HepG2 (cell line): ENCODE measurements around the gene ZIC3. TPM values are rescaled to one million over a fixed set of nuclear protein-coding genes. Genes with fewer than 3 reads are reported as not detected.
"Not testable (repeated sequence)": the region's sequence is repeated elsewhere in the genome, so short reads cannot be mapped to it uniquely, and the experiment has no call there.

Experiments used
- ATAC-seq: fragments of 200-7000 bp; cut with Tn5 transposase; 3 replicates; pipeline ENCODE4 v1.9.1; 2020; ENCODE audit warnings: mild to moderate bottlenecking, moderate library complexity
- BruUV-seq: library from RNA; stranded (reverse); fragments of 400-500 nt; replicated peaks from 2 replicates; lab custom pipeline; 2021; lab: Mats Ljungman, UMichigan
- CTCF ChIA-PET: fragments of 300-600 bp; formaldehyde crosslinking; extraction: SDS; loops from one replicate; lab custom pipeline; 2021; ENCODE audit warnings: low total read pairs, inconsistent platforms, low intra/inter-chr PET ratio; lab: Yijun Ruan, JAX
- POLR2A ChIA-PET: fragments of 350-600 bp; sonication (Branson Sonifier 250); formaldehyde crosslinking; loops from one replicate; lab custom pipeline; 2020; ENCODE audit warnings: antibody characterized with exemption, inconsistent platforms; lab: Yijun Ruan, JAX
- DNase-seq: peaks from one replicate; pipeline ENCODE4 v3.0.0-alpha.2; 2015; ENCODE audit warnings: low spot score
- FAIRE-seq: peaks from 3 replicates; lab custom pipeline; 2011; peaks lifted over from hg19 to GRCh38; lab: Jason Lieb, UNC
- H2AFZ ChIP-seq: one replicate; pipeline ENCODE4 v1.6.1; 2011; ENCODE audit warnings: low read length, inconsistent platforms
- H3K27ac ChIP-seq: fragments of 300-600 bp; 3 replicates; pipeline ENCODE4 v1.8.0; 2011; ENCODE audit warnings: mixed run types, mild to moderate bottlenecking, mixed read lengths, low read length, inconsistent platforms; ENCODE audit not compliant: insufficient read depth; ENCODE audit errors: extremely low read length
- H3K27me3 ChIP-seq, 2 experiments: fragments of 200-600 bp in 1 of 2; 2 replicates in 1 of 2; 3 replicates in 1 of 2; pipeline versions ENCODE4 v1.6.0 to v1.8.0; 2011; ENCODE audit warnings: low read length in 2 of 2, mild to moderate bottlenecking in 2 of 2, moderate library complexity in 2 of 2, inconsistent platforms in 1 of 2; ENCODE audit not compliant: insufficient read depth in 2 of 2, control insufficient read depth in 1 of 2
- H3K36me3 ChIP-seq, 2 experiments: fragments of 200-600 bp in 1 of 2; replicated peaks in 1 of 2; 2 replicates in 1 of 2; 3 replicates in 1 of 2; pipeline versions ENCODE4 v1.5.1 to v1.8.0; 2011; ENCODE audit warnings: low read length in 2 of 2, inconsistent platforms in 1 of 2; ENCODE audit not compliant: insufficient read depth in 2 of 2, control insufficient read depth in 1 of 2
- H3K4me1 ChIP-seq: 2 replicates; pipeline ENCODE4 v1.5.1; 2012; ENCODE audit warnings: low read length, inconsistent platforms; ENCODE audit not compliant: insufficient read depth
- H3K4me2 ChIP-seq: 2 replicates; pipeline ENCODE4 v1.6.0; 2011; ENCODE audit warnings: low read depth, low read length, inconsistent platforms
- H3K4me3 ChIP-seq, 3 experiments: fragments of 200-600 bp in 1 of 3; sonication (generic), shearing (Covaris generic) in 1 of 3; replicated peaks in 1 of 3; 2 replicates each; pipeline ENCODE4 v1.5.1; 2011 to 2016; ENCODE audit warnings: low read length in 3 of 3, inconsistent platforms in 2 of 3, low read depth in 2 of 3, mild to moderate bottlenecking in 2 of 3, control low read depth in 1 of 3, mixed read lengths in 1 of 3; ENCODE audit not compliant: insufficient read depth in 1 of 3
- H3K79me2 ChIP-seq: one replicate; pipeline ENCODE4 v1.6.1; 2011; ENCODE audit warnings: low read length, inconsistent platforms; ENCODE audit not compliant: insufficient read depth
- H3K9ac ChIP-seq: 2 replicates; pipeline ENCODE4 v1.6.0; 2011; ENCODE audit warnings: mild to moderate bottlenecking, low read depth, low read length, inconsistent platforms; ENCODE audit not compliant: insufficient read depth
- H3K9me3 ChIP-seq: 2 replicates; pipeline ENCODE4 v1.5.1; 2012; ENCODE audit warnings: mild to moderate bottlenecking, low read length
- H4K20me1 ChIP-seq: 2 replicates; pipeline ENCODE4 v1.6.0; 2011; ENCODE audit warnings: inconsistent platforms, mild to moderate bottlenecking, low read length, moderate library complexity; ENCODE audit not compliant: insufficient read depth
- ATM ChIP-seq: fragments of 450-650 bp; IDR thresholded peaks from 2 replicates; pipeline ENCODE4 v1.7.1; 2017; ENCODE audit warnings: mild to moderate bottlenecking, borderline replicate concordance
- HMG20A ChIP-seq: IDR thresholded peaks from 2 replicates; pipeline ENCODE4 v1.6.1; 2016; ENCODE audit warnings: borderline replicate concordance
- MED8 ChIP-seq: sonication (generic); formaldehyde crosslinking; IDR thresholded peaks from 2 replicates; pipeline ENCODE4 v1.8.1; 2023; ENCODE audit warnings: mild to moderate bottlenecking, missing genetic modification reagents; ENCODE audit not compliant: insufficient replicate concordance
- RELA ChIP-seq: sonication (generic); formaldehyde crosslinking; IDR thresholded peaks from 2 replicates; pipeline ENCODE4 v1.4.0; 2020; ENCODE audit warnings: missing genetic modification reagents
- SNAI1 ChIP-seq: sonication (generic); formaldehyde crosslinking; IDR thresholded peaks from 2 replicates; pipeline ENCODE4 v1.5.0; 2020; ENCODE audit warnings: mild to moderate bottlenecking, missing genetic modification reagents, borderline replicate concordance
- TAF15 ChIP-seq: fragments of 200-400 bp; formaldehyde crosslinking; IDR thresholded peaks from one replicate; pipeline ENCODE4 v1.6.1; 2018; ENCODE audit warnings: mild to moderate bottlenecking, low read depth, low read length; ENCODE audit not compliant: poor library complexity, severe bottlenecking
- TBP ChIP-seq: sonication (generic); formaldehyde crosslinking; IDR thresholded peaks from 2 replicates; pipeline ENCODE4 v1.5.0; 2020; ENCODE audit warnings: missing genetic modification reagents
- TEAD2 ChIP-seq: sonication (generic); formaldehyde crosslinking; IDR thresholded peaks from 2 replicates; pipeline ENCODE4 v1.9.0; 2021; ENCODE audit warnings: missing genetic modification reagents
- ZNF230 ChIP-seq: sonication (generic); formaldehyde crosslinking; IDR thresholded peaks from 2 replicates; pipeline ENCODE4 v1.4.0; 2020; ENCODE audit warnings: mild to moderate bottlenecking, missing genetic modification reagents
- ZNF34 ChIP-seq: sonication (generic); formaldehyde crosslinking; IDR thresholded peaks from 2 replicates; pipeline ENCODE4 v1.4.0; 2020; ENCODE audit warnings: mild to moderate bottlenecking, missing genetic modification reagents, borderline replicate concordance
- WGBS: methylation state at CpG from one replicate; pipeline ENCODE4 v1.1.6; 2017; ENCODE audit warnings: low lambda C conversion rate; 5-methylcytosine and 5-hydroxymethylcytosine counted together
- in situ Hi-C: cut with HindIII; loops from 2 replicates; pipeline ENCODE4 v1.10.0; 2017; ENCODE audit warnings: low pct_unique_long_range_greater_than_20kb; ENCODE audit not compliant: extremely low pct_ligation_motif_present
- intact Hi-C: fragments of 100-400 bp; cut with micrococcal nuclease; formaldehyde crosslinking; loops from one replicate; pipeline ENCODE4 v1.10.0; 2022; ENCODE audit not compliant: unreplicated experiment
- polyA plus RNA-seq, 8 experiments: library from polyadenylated mRNA; depleted of rRNA in 3 of 8; stranded (reverse) in 7 of 8; unstranded in 1 of 8; fragments of >200 nt; fragmentation: Illumina TruSeq in 4 of 8; extraction: Trizol in 4 of 8; gene quantifications; 2 replicates each; pipeline versions ENCODE4 v1.2.1 to v1.2.3, GENCODE V29; 2011 to 2016; ENCODE audit warnings: low read depth in 4 of 8, missing spikeins in 1 of 8, mixed read lengths in 1 of 8; ENCODE audit not compliant: insufficient read depth in 1 of 8
- total RNA-seq, 5 experiments: library from RNA; depleted of rRNA; stranded (reverse); fragments of >200 nt; fragmentation: Illumina TruSeq; extraction: Trizol; gene quantifications; 2 replicates each; pipeline ENCODE4 v1.2.3, GENCODE V29; 2016; ENCODE audit warnings: low read depth in 1 of 5
- TF ChIP-seq, protein P1 (sequence below): fragments of 450-650 bp; IDR thresholded peaks from 2 replicates; pipeline ENCODE4 v1.6.1; 2017; ENCODE audit warnings: mild to moderate bottlenecking
- TF ChIP-seq, protein P2 (sequence below): sonication (generic); formaldehyde crosslinking; IDR thresholded peaks from 2 replicates; pipeline ENCODE4 v1.4.0; 2020; ENCODE audit warnings: missing genetic modification reagents, borderline replicate concordance

Gene ZIC3
- total and polyA plus RNA-seq, 2 of the 13 experiments (the other 11 are each of a cell fraction or from before 2014, with no cell fraction given): not detected

DNA sequence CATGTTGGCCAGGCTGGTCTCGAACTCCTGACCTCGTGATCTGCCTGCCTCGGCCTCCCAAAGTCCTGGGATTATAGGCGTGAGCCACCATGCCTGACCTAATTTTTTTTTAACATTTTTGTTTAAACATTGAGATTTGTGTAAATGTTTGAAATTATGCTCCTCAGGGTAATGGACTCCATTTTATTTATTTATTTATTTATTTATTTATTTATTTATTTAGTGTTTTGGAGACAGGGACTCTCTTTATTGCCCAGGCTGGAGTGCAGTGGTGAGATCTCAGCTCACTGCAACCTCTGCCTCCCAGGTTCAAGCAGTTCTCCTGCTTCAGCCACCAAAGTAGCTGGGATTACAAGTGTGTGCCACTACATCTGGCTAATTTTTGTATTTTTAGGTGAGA is 13.8 kb upstream of the ZIC3 start:
- FAIRE-seq, H3K4me2 ChIP-seq, ATAC-seq, H3K79me2 ChIP-seq, H3K27me3 ChIP-seq, H3K36me3 ChIP-seq, H3K4me3 ChIP-seq, H4K20me1 ChIP-seq, H3K9me3 ChIP-seq, POLR2A ChIA-PET, H3K27ac ChIP-seq, H3K4me1 ChIP-seq, in situ Hi-C loops, H2AFZ ChIP-seq, BruUV-seq, DNase-seq, H3K9ac ChIP-seq, CTCF ChIA-PET, intact Hi-C loops: not testable (repeated sequence)
- 0% methylated on average over 4 of the region's 4 CpGs for WGBS

DNA sequence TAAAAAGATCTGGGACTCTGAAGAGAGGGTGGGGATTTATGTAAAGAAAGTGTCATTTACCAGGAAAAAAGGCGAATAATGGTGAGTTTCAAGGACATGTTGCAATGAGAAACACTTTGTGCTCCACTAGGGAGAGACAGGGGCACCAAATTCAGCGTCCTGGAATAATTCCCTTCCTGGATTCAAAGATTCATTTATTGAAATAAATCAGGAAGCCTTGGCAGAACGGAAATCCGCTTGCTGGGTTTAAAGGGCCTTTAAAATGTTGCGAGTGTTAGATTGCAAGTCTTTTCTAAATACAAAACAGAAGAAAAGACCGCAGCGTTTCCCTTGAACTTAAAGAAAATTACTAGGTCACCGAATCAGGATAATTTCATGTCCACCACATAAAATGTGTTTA is 3.8 kb upstream of the ZIC3 start:
- in situ Hi-C loops (no loop called here), intact Hi-C loops (no loop called here)
- Histone ChIP-seq H3K79me2 (no peaks in the 10 kb centered on the region), H3K4me1 (no peaks in the 10 kb centered on the region), H3K27me3 (no peaks in the 10 kb centered on the region), H2AFZ (no peak overlapping the region), H3K27ac (no peak overlapping the region), H3K9me3 (no peaks in the 10 kb centered on the region), H3K36me3 (no peaks in the 10 kb centered on the region), H3K9ac (no peak overlapping the region), H4K20me1 (no peaks in the 10 kb centered on the region), H3K4me3 (no peak overlapping the region), H3K4me2 (no peak overlapping the region)
- POLR2A ChIA-PET: no interaction called here
- CTCF ChIA-PET: no interaction called here
- BruUV-seq: no TSS peak
- TF ChIP-seq TEAD2 (no peak), ZNF34 (no peak), SNAI1 (CRISPR knock-in tag) (no peak), MED8 (no peak), TBP (no peak), ZNF230 (CRISPR knock-in tag) (no peak), HMG20A (no peak), ATM (no peak), RELA (CRISPR knock-in tag) (no peak), TAF15 (no peak)
- TF ChIP-seq, protein P1, sequence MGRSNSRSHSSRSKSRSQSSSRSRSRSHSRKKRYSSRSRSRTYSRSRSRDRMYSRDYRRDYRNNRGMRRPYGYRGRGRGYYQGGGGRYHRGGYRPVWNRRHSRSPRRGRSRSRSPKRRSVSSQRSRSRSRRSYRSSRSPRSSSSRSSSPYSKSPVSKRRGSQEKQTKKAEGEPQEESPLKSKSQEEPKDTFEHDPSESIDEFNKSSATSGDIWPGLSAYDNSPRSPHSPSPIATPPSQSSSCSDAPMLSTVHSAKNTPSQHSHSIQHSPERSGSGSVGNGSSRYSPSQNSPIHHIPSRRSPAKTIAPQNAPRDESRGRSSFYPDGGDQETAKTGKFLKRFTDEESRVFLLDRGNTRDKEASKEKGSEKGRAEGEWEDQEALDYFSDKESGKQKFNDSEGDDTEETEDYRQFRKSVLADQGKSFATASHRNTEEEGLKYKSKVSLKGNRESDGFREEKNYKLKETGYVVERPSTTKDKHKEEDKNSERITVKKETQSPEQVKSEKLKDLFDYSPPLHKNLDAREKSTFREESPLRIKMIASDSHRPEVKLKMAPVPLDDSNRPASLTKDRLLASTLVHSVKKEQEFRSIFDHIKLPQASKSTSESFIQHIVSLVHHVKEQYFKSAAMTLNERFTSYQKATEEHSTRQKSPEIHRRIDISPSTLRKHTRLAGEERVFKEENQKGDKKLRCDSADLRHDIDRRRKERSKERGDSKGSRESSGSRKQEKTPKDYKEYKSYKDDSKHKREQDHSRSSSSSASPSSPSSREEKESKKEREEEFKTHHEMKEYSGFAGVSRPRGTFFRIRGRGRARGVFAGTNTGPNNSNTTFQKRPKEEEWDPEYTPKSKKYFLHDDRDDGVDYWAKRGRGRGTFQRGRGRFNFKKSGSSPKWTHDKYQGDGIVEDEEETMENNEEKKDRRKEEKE: no peak
- TF ChIP-seq, protein P2, sequence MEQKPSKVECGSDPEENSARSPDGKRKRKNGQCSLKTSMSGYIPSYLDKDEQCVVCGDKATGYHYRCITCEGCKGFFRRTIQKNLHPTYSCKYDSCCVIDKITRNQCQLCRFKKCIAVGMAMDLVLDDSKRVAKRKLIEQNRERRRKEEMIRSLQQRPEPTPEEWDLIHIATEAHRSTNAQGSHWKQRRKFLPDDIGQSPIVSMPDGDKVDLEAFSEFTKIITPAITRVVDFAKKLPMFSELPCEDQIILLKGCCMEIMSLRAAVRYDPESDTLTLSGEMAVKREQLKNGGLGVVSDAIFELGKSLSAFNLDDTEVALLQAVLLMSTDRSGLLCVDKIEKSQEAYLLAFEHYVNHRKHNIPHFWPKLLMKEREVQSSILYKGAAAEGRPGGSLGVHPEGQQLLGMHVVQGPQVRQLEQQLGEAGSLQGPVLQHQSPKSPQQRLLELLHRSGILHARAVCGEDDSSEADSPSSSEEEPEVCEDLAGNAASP (CRISPR knock-in tag): no peak
- DNase-seq (no peak), ATAC-seq (no peak), FAIRE-seq (no peak)
- 2% methylated on average over 8 of the region's 8 CpGs for WGBS
